Common myeloid progenitor, CD34-positive (primary cell): ENCODE data around the gene TMEM221.
A peak's percentile ranks its signal among the peaks of the same experiment; 100 is the strongest.

Experiments used
- CTCF ChIA-PET: fragments of 350-600 bp; sonication (Branson Sonifier 250); formaldehyde crosslinking; loops from one replicate; lab custom pipeline; 2021; ENCODE audit warnings: antibody characterized with exemption; lab: Charles Lee
- POLR2A ChIA-PET: fragments of 350-600 bp; sonication (Branson Sonifier 250); formaldehyde crosslinking; loops from one replicate; lab custom pipeline; 2021; ENCODE audit warnings: antibody characterized with exemption; lab: Charles Lee
- DNase-seq, 3 donors: peaks; one replicate each; pipeline versions ENCODE4 v3.0.0 to v3.0.0-alpha.2; 2013
- H3K27ac ChIP-seq, 2 experiments: 1 replicate in 1 of 2; 2 replicates in 1 of 2; pipeline ENCODE4 v1.7.0; 2013; ENCODE audit warnings: inconsistent platforms in 2 of 2, low read length in 2 of 2, mild to moderate bottlenecking in 2 of 2, low read depth in 1 of 2, moderate library complexity in 1 of 2; ENCODE audit not compliant: severe bottlenecking in 2 of 2, insufficient read depth in 1 of 2, poor library complexity in 1 of 2
- H3K27me3 ChIP-seq, 5 experiments: replicated peaks in 2 of 5; 1 replicate in 3 of 5; 2 replicates in 2 of 5; pipeline versions ENCODE4 v1.6.1 to v1.7.0; 2013; ENCODE audit warnings: low read length in 4 of 5, mild to moderate bottlenecking in 2 of 5, moderate library complexity in 2 of 5, inconsistent platforms in 1 of 5; ENCODE audit not compliant: insufficient read depth in 5 of 5, control insufficient read depth in 4 of 5
- H3K36me3 ChIP-seq, 4 experiments: 1 replicate in 2 of 4; 2 replicates in 2 of 4; pipeline versions ENCODE4 v1.6.1 to v1.7.0; 2013; ENCODE audit warnings: low read length in 3 of 4, control low read depth in 1 of 4, mild to moderate bottlenecking in 1 of 4; ENCODE audit not compliant: control insufficient read depth in 4 of 4, insufficient read depth in 4 of 4
- H3K4me1 ChIP-seq, 4 experiments: 1 replicate in 3 of 4; 2 replicates in 1 of 4; pipeline versions ENCODE4 v1.6.1 to v1.7.1; 2013; ENCODE audit warnings: low read length in 3 of 4, mild to moderate bottlenecking in 3 of 4, control low read depth in 1 of 4, inconsistent platforms in 1 of 4, moderate library complexity in 1 of 4; ENCODE audit not compliant: control insufficient read depth in 4 of 4, insufficient read depth in 4 of 4; ENCODE audit errors: control extremely low read depth in 1 of 4
- H3K4me3 ChIP-seq, 7 experiments: 1 replicate in 4 of 7; 2 replicates in 3 of 7; pipeline versions ENCODE4 v1.5.1 to v1.7.0; 2013; ENCODE audit warnings: mild to moderate bottlenecking in 7 of 7, low read length in 6 of 7, moderate library complexity in 6 of 7, inconsistent platforms in 2 of 7, low read depth in 2 of 7, control low read depth in 1 of 7; ENCODE audit not compliant: insufficient read depth in 4 of 7, control insufficient read depth in 1 of 7; ENCODE audit errors: extremely low read depth in 1 of 7
- H3K9me3 ChIP-seq, 5 experiments: 1 replicate in 4 of 5; 2 replicates in 1 of 5; pipeline versions ENCODE4 v1.6.1 to v1.7.1; 2013; ENCODE audit warnings: low read length in 4 of 5, mild to moderate bottlenecking in 2 of 5, inconsistent platforms in 1 of 5, low read depth in 1 of 5, moderate library complexity in 1 of 5; ENCODE audit not compliant: control insufficient read depth in 4 of 5, insufficient read depth in 2 of 5; ENCODE audit errors: control extremely low read depth in 1 of 5
- WGBS: methylation state at CpG from one replicate; pipeline ENCODE4 v1.1.5; 2013; ENCODE audit not compliant: insufficient coverage; 5-methylcytosine and 5-hydroxymethylcytosine counted together

The TMEM221 gene

GRCh38 chr19:17418710-17419109 is 29.8 kb downstream of the TMEM221 start:
- WGBS: no CpG with 5 or more reads among the region's 3 CpGs
- no peaks in the 10 kb centered on the region for H3K9me3 ChIP-seq
- no peak for DNase-seq
- ChIA-PET POLR2A (interaction anchor here (1.7 kb wide), 1 partner anchor 12 kb away, joined by 13 read pairs; the partner anchor contains the start of gene BST2), CTCF (interaction anchor here (0.7 to 4.6 kb wide), 6 partner anchors 12 to 155 kb away, joined by 3 to 19 read pairs (median 6); partner anchors contain the start of genes BST2 and CCDC194)
- H3K4me3 ChIP-seq: peak overlapping the region in 4 of 7 experiments; percentile 69 to 91 (median 80)
- H3K27ac ChIP-seq: peak overlapping the region in 1 of 2 experiments; percentile 67
- H3K4me1 ChIP-seq: peaks cover 6 to 20% (median 14%) of the 10 kb centered on the region in 4 experiments
- H3K27me3 ChIP-seq: no peaks in the 10 kb centered on the region
- peaks cover 2 to 24% (median 6%) of the 10 kb centered on the region in 4 experiments for H3K36me3 ChIP-seq

DNA sequence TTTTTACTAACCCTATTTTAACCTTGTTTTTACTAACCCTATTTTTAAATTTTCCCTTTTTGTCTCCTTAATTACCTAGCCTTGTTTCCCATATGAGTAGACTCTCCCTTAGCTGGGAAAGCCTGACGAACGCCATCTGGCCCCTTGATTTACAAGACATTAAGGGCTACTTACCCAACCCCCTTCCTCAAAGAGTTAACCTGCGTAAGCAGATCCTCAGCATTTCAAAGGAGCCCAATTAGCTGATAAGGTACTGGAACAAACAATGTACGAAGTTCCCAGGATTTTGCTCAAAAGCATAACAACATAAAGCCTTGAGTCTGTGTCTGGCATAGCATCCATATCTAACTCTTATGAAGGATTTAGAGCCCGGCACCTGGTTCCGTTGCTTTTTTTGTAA is 33.3 kb downstream of the TMEM221 start:
- peaks cover 0 to 16% (median 6%) of the 10 kb centered on the region in 4 experiments for H3K36me3 ChIP-seq
- WGBS: 97% methylated on average over 4 of the region's 6 CpGs
- ChIA-PET POLR2A (no interaction called here), CTCF (no interaction called here)
- no peak for DNase-seq
- H3K4me1 ChIP-seq: peaks cover 10 to 30% (median 23%) of the 10 kb centered on the region in 4 experiments
- H3K27me3 ChIP-seq: no peaks in the 10 kb centered on the region
- no peaks in the 10 kb centered on the region for H3K9me3 ChIP-seq
- H3K27ac ChIP-seq: no peak overlapping the region
- no peak overlapping the region for H3K4me3 ChIP-seq

DNA sequence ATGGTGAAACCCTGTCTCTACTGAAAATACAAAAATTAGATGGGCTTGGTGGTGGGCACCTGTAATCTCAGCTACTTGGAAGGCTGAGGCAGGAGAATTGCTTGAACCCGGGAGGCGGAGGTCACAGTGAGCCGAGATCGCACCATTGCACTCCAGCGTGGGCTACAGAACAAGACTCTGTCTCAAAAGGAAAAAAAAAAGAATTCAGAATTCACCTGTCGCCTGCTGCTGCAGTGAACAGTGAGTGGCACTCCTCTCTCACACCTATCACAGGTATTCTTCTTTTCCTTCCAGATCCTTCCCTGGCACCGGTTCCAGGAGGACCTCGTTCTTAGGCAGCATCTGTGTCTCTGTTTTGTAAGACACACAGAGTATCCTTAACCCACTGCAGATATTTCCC is 34.4 kb downstream of the TMEM221 start:
- peaks cover 0 to 16% (median 6%) of the 10 kb centered on the region in 4 experiments for H3K36me3 ChIP-seq
- CTCF ChIA-PET: interaction anchor here (1.4 kb wide), 1 partner anchor 9 kb away, joined by 3 read pairs; the partner anchor contains the start of gene BST2
- no peaks in the 10 kb centered on the region for H3K9me3 ChIP-seq
- H3K4me3 ChIP-seq: no peak overlapping the region
- H3K4me1 ChIP-seq: peaks cover 7 to 26% (median 20%) of the 10 kb centered on the region in 4 experiments
- 96% methylated on average over 7 of the region's 8 CpGs for WGBS
- H3K27me3 ChIP-seq: no peaks in the 10 kb centered on the region
- no peak overlapping the region for H3K27ac ChIP-seq
- POLR2A ChIA-PET: no interaction called here
- no peak for DNase-seq

DNA sequence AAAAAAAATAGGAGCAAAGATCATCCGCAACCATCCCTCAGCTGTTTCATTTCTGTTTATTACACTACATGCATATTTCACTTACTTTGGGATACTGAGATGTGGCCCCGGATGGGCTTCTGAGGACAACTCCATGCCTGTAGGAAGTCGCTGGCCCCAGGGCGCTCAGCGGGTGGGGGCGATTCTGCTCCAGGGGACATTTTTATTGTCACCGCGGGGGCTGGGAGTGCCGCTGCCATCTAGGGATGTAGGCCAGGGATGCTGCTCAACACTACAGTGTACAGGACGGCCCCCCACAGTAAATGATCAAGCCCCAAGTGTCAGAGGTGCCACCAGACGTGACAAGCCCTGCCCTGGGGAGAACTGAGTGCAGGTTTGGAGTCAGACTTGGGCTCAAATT is 36.7 kb downstream of the TMEM221 start:
- Histone ChIP-seq H3K27me3 (no peaks in the 10 kb centered on the region), H3K4me1 (peaks cover 4 to 31% (median 24%) of the 10 kb centered on the region in 4 experiments), H3K4me3 (no peak overlapping the region), H3K27ac (peak overlapping the region in 1 of 2 experiments; percentile 50), H3K36me3 (peaks cover 0 to 16% (median 6%) of the 10 kb centered on the region in 4 experiments), H3K9me3 (no peaks in the 10 kb centered on the region)
- no peak for DNase-seq
- CTCF ChIA-PET: interaction anchor here (1.4 to 2.0 kb wide), 3 partner anchors 11 to 22 kb away, joined by 3 to 7 read pairs (median 4); no protein-coding TSS in a partner anchor
- POLR2A ChIA-PET: no interaction called here
- 92% methylated on average over 10 of the region's 11 CpGs for whole genome bisulfite sequencing

DNA sequence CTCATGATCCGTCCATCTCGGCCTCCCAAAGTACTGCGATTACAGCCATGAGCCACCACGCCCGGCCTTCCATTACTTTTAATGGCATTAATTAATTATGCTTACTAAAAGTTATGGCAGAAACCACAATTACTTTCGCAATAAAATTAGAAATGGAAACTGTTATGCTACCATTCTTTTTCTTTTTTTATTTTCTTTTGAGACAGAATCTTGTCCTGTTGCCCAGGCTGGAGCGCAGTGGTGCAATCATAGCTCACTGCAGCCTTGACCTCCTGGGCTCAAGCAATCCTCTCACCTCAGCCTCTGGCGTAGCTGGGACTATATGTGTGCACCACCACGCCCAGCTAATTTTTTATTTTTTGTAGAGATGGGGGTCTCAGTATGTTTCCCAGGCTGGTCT is 38.5 kb downstream of the TMEM221 start:
- Histone ChIP-seq H3K9me3 (no peaks in the 10 kb centered on the region), H3K27ac (no peak overlapping the region), H3K27me3 (no peaks in the 10 kb centered on the region), H3K4me3 (no peak overlapping the region), H3K4me1 (peaks cover 13 to 50% (median 41%) of the 10 kb centered on the region in 4 experiments), H3K36me3 (peaks cover 0 to 12% (median 4%) of the 10 kb centered on the region in 4 experiments)
- WGBS: 95% methylated on average over 4 of the region's 9 CpGs
- CTCF ChIA-PET: no interaction called here
- DNase-seq: no peak
- POLR2A ChIA-PET: no interaction called here

- Histone ChIP-seq H3K9me3 (no peaks in the 10 kb centered on the region), H3K4me1 (peaks cover 11 to 51% (median 41%) of the 10 kb centered on the region in 4 experiments), H3K27ac (peak overlapping the region in 1 of 2 experiments; percentile 81), H3K36me3 (peaks cover 0 to 9% (median 4%) of the 10 kb centered on the region in 4 experiments), H3K27me3 (no peaks in the 10 kb centered on the region), H3K4me3 (peak overlapping the region in 6 of 7 experiments; percentile 63 to 79 (median 74))
- ChIA-PET CTCF (interaction anchor here (1.1 to 2.6 kb wide), 5 partner anchors 11 to 90 kb away, joined by 3 to 17 read pairs (median 4); partner anchors contain the start of gene MVB12A), POLR2A (interaction anchor here (3.1 kb wide), 1 partner anchor 13 kb away, joined by 13 read pairs; the partner anchor contains the start of gene MVB12A)
- WGBS: 0% methylated on average over 2 of the region's 2 CpGs
- peak in 1 of 3 donors; percentile 41 for DNase-seq
Observed at GRCh38 chr19:17406887-17407196, 41.6 kb downstream of the TMEM221 start.
